HG03571 (cell line): ENCODE data around the gene BAD.

ENCODE experiments used
- ATAC-seq: cut with Tn5 transposase; IDR thresholded peaks from one replicate; pipeline ENCODE4 v1.9.1; 2021; ENCODE audit not compliant: unreplicated experiment

BAD gene

DNA sequence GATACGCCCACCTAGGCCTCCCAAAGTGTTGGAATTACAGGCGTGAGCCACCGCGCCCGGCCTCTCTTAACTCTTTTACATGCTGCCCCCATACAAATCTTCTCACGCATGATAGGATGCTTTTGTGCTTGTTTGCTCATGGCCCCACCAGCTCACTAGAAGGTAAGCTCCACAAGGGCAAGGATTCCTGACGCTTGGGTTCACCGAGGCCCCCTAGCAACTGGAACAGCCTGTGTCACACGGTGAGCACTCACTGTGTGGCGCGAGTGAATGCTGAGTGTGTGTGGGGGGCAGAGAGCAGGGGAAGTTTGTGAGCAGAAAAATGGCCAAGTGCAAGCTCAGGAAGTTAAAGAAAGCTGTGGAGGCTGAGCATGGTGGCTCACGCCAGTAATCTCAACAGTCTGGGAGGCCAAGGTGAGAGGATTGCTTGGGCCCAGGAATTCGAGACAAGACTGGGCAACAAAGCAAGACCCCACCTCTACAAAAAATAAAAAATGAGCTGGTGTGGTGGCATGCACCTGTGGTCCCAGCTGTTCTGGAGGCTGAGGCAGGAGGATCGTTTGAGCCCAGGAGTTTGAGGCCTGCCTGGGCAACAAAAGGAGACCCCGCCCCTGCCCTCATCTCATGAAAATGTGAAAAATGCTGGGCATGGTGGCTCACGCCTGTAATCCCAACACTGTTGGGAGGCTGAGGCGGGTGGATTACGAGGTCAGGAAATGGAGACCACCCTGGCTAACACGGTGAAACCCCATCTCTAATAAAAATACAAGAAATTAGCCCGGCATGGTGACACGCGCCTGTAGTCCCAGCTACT lies 2.3 kb downstream of the BAD start:
- ATAC-seq: no peak

DNA sequence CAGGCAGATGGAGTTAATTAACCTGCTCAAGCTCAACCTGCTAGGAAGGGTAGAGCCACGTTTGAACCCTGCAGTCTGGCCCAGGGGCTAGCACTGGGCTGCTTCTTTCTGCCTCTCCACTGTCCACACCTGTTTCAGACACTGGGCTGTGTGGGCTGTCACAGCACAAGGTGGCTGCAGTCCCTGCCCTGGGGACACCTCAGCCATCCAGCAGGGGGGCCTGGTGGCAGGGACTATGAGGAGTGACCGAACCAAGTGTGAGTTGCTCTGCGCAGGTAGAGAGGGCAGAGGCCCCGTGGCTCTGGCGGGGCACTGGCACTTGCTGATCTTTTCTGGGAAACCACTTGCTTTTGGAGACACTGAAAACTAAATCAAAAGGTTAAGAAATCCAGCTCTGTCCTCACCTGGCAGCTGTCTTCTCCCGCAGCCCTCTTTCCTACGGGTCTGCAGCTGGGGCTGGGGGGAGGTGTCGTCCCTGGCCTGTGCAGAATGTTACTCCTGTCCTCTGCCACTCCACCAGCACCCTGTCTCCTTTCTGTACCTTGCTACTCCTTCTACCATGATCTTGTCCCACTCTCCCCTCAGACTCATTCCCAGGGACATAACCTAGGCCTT lies 5.8 kb downstream of the BAD start:
- ATAC-seq: no peak

- ATAC-seq: no peak
Measured at GRCh38 chr11:64276653-64277431, 7.6 kb downstream of the BAD start.

DNA sequence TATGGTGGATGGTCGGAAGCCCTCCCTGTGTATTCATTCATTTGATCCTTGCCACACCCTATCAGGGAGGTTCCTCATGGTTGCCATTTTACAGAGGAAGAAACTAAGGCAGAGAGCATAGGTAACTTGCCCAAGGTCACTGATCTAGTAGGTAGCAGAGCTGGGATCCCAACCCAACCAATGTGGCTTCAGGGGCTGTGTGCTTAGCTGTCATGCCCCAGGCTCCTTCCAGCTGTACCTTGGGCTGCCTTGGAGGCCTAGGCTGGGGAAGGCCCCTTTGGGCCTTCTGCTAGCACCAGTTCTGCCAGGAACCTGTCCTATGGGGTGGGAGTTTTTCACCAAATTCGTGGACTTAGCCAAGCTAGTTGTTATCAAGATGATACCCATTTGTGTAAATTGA lies 8.6 kb downstream of the BAD start:
- ATAC-seq: no peak

- ATAC-seq: no peak
Measured at GRCh38 chr11:64275031-64275800, 9.2 kb downstream of the BAD start.

DNA sequence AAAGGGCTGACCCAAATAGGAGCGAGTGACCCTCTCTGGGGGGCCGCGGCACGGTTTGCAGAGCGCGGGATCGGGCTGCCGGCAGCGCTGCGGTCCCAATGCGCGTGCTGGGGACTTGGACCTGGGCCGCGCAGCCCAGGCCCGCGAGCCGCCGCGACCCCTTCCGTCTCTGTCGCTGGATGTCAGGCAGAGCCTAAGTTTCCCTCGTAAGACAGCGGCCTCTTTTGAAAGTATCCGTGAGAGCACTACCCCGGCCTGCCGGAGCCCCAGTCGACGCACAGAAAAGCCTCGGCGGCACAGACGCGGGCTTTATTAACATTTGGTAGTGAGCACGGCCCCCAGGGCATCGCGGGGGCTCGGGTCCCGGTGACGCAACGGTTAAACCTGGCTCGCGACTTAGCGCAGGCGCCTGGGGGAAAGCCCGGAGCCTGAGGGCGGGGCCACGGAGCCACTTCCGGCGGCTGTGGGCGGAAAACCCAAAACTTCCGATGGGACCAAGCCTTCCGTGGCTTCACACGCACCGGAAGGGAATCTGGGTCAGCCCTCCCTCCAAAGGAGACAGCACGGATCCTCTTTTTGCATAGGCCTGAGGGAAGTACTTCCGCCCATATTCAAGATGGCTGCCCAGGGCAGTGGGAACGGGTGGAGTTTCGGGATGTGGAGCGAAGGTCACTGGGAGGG lies 14.8 kb downstream of the BAD start:
- ATAC-seq: peak; percentile 54

GRCh38 chr11:64268893-64269539 lies 15.4 kb downstream of the BAD start:
- ATAC-seq: peak; percentile 14

- ATAC-seq: no peak
Measured at GRCh38 chr11:64268025-64268892, 16.2 kb downstream of the BAD start.

DNA sequence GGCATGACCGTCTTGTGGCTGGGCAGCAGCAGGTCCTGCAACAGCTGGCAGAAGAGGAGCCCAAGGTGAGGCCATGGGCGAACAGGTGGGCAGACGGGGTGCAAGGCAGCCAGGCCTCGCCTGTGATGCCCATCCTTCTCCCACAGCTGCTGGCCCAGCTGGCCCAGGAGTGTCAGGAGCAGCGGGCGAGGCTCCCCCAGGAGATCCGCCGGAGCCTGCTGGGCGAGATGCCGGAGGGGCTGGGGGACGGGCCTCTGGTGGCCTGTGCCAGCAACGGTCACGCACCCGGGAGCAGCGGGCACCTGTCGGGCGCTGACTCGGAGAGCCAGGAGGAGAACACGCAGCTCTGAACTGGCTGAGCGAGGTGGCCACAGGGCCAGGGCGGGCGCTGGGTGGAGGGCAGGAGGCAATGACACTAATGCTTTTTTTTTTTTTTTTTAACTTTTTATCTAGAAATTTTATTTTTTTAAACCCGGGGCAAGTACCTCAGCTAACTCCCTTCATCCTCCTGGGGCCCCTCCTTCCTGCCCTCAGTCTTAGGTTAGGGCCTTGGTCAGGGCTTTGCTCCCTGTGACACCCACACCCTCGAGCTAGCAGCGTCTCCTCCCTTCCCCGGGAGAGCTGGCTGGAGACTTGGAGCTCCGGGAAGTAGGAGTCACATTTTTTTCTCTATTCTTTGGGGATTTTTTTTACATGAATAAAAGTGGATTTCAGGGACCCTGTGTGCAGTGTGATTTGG lies 17.1 kb downstream of the BAD start:
- no peak for ATAC-seq

GRCh38 chr11:64266339-64266738 lies 18.1 kb downstream of the BAD start:
- ATAC-seq: no peak

- no peak for ATAC-seq
Measured at GRCh38 chr11:64265176-64266160, 19.0 kb downstream of the BAD start.

DNA sequence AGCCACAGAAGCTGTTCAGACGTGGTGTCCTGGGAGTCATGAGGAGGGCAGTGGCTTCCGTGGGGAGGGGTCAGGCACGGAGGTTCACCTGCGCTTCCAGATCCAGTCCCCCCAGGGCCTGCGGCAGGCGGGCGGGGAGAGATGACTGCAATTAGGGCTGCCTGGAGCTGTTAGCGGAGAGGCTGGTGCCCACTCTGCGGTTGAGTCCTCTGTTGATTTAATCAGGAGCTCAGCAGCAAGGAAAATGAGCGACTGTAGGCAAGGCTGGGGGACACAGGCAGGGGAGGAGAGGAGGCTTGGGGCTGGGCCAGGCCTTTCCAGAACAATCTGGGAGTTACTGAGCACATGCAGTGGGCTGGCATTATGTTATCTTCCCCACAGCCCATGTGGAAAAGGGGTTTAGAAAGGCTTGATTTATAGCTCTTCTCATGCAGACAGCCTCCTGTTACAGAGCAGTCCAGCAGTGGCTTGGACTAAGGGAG lies 20.1 kb downstream of the BAD start:
- no peak for ATAC-seq

GRCh38 chr11:64263947-64264317 lies 20.5 kb downstream of the BAD start:
- no peak for ATAC-seq

- ATAC-seq: no peak
Measured at GRCh38 chr11:64263021-64263946, 21.2 kb downstream of the BAD start.

DNA sequence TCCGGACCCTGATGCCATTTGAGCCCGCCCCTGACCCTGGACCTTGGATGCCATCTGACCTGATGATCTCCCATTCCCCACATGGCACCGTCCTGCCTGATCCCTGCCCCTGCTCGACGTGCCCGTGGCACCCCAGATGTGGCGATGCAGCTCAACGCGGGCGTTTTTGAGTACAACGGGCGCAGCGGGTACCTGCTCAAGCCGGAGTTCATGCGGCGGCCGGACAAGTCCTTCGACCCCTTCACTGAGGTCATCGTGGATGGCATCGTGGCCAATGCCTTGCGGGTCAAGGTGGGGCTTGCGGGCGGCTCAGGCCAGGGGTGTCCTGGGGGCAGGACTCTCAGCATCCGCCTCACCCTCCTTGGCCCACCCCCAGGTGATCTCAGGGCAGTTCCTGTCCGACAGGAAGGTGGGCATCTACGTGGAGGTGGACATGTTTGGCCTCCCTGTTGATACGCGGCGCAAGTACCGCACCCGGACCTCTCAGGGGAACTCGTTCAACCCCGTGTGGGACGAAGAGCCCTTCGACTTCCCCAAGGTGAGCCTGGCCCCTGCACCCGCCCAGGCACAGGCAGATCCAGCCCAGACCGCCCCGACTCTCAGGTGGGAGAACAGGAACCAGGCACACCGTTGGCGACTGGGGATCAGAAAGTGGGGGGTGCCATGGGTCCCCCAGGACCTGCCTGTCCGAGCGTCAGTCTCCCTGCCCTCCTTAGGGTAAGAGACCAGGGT lies 22.0 kb downstream of the BAD start:
- ATAC-seq: no peak
